Myocyte (in vitro differentiated cells): Measurements from ENCODE around the gene TCAP. TPM values are rescaled to one million over a fixed set of nuclear protein-coding genes. Genes with fewer than 3 reads are reported as not detected.
"Not testable (repeated sequence)": the region's sequence is repeated elsewhere in the genome, so short reads cannot be mapped to it uniquely, and the experiment has no call there.

Experiments used
- DNase-seq: peaks from one replicate; pipeline ENCODE4 v3.0.0-alpha.2; 2012; ENCODE audit warnings: low read depth
- total RNA-seq: library from RNA; depleted of rRNA; stranded (reverse); fragments of >200 nt; gene quantifications from 2 replicates; pipeline ENCODE4 v1.2.3, GENCODE V29; 2014

TCAP gene
- total RNA-seq, 1 donor from 2014 or later: 23.1 TPM

GRCh38 chr17:39702901-39703893, 38.0 kb downstream of the TCAP start:
- DNase-seq: peak; percentile 91

DNA sequence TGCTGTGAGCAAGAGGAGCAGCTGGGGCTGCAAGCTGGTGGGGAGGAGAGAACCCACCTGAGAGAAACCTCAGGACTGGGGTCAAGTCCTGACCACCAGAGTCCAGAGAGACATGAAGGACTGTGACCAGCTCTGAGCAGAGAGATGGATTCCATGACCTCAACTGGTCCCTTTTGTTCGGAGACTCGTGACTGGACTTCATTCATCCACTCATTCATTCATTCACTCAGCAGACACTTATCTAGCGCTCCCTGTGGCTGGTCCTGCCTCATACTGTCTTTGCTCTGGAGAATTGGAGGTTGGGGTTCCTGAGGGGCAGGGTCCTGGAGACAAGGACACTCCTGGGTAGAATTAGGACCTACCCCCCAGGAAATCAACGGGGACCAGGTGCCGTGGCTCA, 38.8 kb downstream of the TCAP start:
- no peak for DNase-seq

GRCh38 chr17:39704821-39705551, 39.8 kb downstream of the TCAP start:
- peak; percentile 81 for DNase-seq

DNA sequence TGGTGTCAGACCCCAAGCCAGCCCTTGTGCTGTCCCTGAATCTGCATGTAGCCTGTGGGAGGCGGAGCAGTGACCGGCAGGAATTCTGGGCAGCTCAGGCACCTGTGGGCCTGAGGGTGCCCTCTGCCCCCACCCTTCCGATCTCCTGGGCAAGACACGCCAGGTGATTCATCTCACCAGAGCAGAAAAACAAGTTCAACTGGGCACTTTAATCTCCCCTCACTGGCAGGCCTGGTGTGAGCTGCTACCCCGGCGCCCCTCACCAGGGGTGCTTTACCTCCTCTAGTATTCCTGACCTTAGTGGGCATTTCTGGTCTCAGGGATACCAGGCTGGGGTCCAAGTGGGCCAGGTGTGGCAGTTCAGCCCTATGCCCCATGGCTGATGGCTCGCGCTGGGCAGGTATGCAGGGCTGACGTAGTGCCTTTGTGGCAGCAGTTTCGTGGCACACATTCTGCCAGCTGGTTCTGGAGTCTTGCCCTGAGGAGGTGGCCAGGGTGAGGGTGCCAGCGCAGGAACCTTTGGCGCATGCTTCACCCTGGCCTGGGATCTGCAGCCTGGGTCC, 40.7 kb downstream of the TCAP start:
- peak; percentile 54 for DNase-seq

DNA sequence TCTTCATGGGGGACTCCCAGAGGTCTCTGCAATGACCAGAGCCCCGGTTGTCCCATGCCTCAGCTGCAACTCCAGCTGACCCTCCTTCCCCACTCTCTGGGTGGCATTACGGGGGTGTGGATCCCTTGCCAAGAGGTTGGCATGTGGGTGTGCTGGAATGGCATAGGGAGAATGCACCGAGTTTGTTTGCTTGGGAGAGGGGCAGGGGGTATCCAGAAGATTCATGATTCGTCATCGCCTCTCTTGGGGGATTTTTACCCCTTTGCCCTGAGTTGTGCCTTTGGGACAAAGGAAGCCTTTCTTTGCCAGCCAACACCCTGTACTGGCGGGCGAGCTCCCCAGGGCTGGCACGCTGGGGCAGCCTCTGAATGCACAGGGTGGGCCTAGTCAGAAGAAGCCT, 41.2 kb downstream of the TCAP start:
- no peak for DNase-seq

- DNase-seq: no peak
These were observed 41.8 kb downstream of the TCAP start for GRCh38 chr17:39706921-39707337.

DNA sequence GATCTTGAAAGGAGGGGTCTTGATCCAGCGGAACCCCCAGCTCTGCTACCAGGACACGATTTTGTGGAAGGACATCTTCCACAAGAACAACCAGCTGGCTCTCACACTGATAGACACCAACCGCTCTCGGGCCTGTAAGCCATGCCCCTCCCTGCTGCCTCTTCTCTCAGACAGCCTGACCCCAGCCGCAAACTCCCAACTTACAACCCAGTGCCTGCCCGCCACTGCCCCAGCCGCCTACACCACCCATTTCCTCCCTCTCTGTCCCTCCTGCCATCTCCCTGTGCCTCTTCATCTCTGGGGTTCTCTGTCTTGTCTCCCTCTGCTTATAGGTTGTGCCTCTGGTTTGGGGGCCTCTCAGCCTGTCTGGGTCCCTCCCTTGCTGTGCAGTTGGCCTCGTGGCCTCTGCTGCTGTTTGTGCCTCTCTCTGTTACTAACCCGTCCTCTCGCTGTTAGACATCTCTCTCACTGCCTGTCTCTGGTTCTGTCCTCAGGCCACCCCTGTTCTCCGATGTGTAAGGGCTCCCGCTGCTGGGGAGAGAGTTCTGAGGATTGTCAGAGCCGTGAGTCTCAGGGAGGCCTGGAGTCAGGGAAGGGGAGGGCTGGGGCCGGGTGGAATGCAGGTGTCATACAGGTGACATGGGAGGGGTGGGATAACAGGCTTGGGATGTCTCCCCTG, 44.3 kb downstream of the TCAP start:
- DNase-seq: no peak

- peak; percentile 71 for DNase-seq
These were observed 45.1 kb downstream of the TCAP start for GRCh38 chr17:39709998-39710964.

GRCh38 chr17:39711071-39711470, 45.9 kb downstream of the TCAP start:
- not testable (repeated sequence) for DNase-seq

GRCh38 chr17:39711851-39712250, 46.7 kb downstream of the TCAP start:
- DNase-seq: no peak

- DNase-seq: no peak
These were observed 49.1 kb downstream of the TCAP start for GRCh38 chr17:39714234-39714633.

DNA sequence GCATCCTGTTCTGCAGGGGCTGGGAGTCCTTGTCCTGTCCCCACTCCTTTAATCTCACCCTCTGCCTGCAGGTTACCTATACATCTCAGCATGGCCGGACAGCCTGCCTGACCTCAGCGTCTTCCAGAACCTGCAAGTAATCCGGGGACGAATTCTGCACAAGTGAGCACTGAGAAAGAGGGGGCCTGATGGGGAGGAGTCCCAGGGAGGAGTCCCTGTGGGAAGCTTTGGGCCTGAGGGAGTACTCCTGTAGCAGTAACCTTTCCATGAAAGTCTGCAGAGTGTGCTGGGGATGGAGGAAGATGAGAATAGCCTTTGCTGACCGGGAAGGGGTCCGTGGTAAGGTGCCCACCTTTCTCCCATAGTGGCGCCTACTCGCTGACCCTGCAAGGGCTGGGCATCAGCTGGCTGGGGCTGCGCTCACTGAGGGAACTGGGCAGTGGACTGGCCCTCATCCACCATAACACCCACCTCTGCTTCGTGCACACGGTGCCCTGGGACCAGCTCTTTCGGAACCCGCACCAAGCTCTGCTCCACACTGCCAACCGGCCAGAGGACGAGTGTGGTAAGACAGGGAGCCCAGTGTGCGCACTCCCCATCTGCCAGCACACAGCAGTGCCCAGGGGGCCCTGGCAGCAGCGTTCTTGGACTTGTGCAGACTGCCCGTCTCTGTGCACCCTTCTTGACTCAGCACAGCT, 50.4 kb downstream of the TCAP start:
- DNase-seq: no peak

Other genes with a start within 250 kb of the TCAP start
- gene MED1, start 214.1 kb upstream of the TCAP start, total RNA-seq: 20.8 and 22.2 TPM in 2 replicates
- 28.6 and 29.9 TPM in 2 replicates for gene CDK12, start 203.9 kb upstream of the TCAP start, total RNA-seq
- gene NEUROD2, start 57.4 kb upstream of the TCAP start, total RNA-seq: 0.05 TPM in 1 of 2 replicates, not detected in the other
- not detected in 2 replicates for gene PPP1R1B, start 38.4 kb upstream of the TCAP start, total RNA-seq
- 34.9 and 36.9 TPM in 2 replicates for gene STARD3, start 28.2 kb upstream of the TCAP start, total RNA-seq
- gene PNMT, start 3.1 kb downstream of the TCAP start, total RNA-seq: 0.96 and 1.7 TPM in 2 replicates
- gene PGAP3, start 22.7 kb downstream of the TCAP start, total RNA-seq: 17.1 TPM in 2 replicates
- gene ERBB2, start 34.7 kb downstream of the TCAP start, total RNA-seq: 87.4 and 119 TPM in 2 replicates
- gene MIEN1, start 65.2 kb downstream of the TCAP start, total RNA-seq: 47.9 and 55.2 TPM in 2 replicates
- gene GRB7, start 72.6 kb downstream of the TCAP start, total RNA-seq: not detected in 2 replicates
- gene IKZF3, start 199.0 kb downstream of the TCAP start, total RNA-seq: not detected in 2 replicates
- gene ZPBP2, start 202.9 kb downstream of the TCAP start, total RNA-seq: not detected in 2 replicates